SU-DHL-6 (cell line): Measurements from ENCODE around the gene C18orf32.

Source experiments
- H2AFZ ChIP-seq: fragments of 200-600 bp; sonication (generic); 2 replicates; pipeline ENCODE4 v1.6.1; 2014; ENCODE audit warnings: low read depth, mild to moderate bottlenecking, moderate library complexity, mixed read lengths, antibody characterized with exemption, low read length; ENCODE audit not compliant: severe bottlenecking
- H3F3A ChIP-seq: fragments of 200-600 bp; shearing (Covaris generic); 2 replicates; pipeline ENCODE4 v1.6.0; 2016; ENCODE audit warnings: antibody characterized with exemption, mild to moderate bottlenecking; ENCODE audit not compliant: insufficient read depth
- H3K27ac ChIP-seq: fragments of 200-600 bp; sonication (generic); 2 replicates; pipeline ENCODE4 v1.5.1; 2016; ENCODE audit warnings: low read depth, mild to moderate bottlenecking, low read length, moderate library complexity, mixed read lengths
- H3K27me3 ChIP-seq: fragments of 200-600 bp; sonication (generic), shearing (Covaris generic); 2 replicates; pipeline ENCODE4 v1.6.0; 2014; ENCODE audit warnings: mild to moderate bottlenecking, low read length
- H3K36me3 ChIP-seq: fragments of 200-600 bp; sonication (generic); 2 replicates; pipeline ENCODE4 v1.6.1; 2014; ENCODE audit warnings: mild to moderate bottlenecking, low read length, mixed read lengths
- H3K4me2 ChIP-seq: fragments of 300-600, 200-600 bp; shearing (Covaris generic), sonication (generic); 2 replicates; pipeline ENCODE4 v1.6.0; 2014; ENCODE audit warnings: low read length, low read depth, mild to moderate bottlenecking; ENCODE audit not compliant: poor library complexity, severe bottlenecking
- H3K4me3 ChIP-seq: fragments of 200-600 bp; sonication (generic); 2 replicates; pipeline ENCODE4 v1.5.1; 2014; ENCODE audit warnings: antibody characterized with exemption, low read length, mild to moderate bottlenecking, mixed read lengths; ENCODE audit not compliant: insufficient read depth, poor library complexity, severe bottlenecking
- H3K79me2 ChIP-seq: fragments of 200-600 bp; sonication (generic); 2 replicates; pipeline ENCODE4 v1.6.1; 2014; ENCODE audit warnings: mild to moderate bottlenecking, low read length, moderate library complexity; ENCODE audit not compliant: insufficient read depth
- H3K9ac ChIP-seq: fragments of 200-600 bp; sonication (generic); 2 replicates; pipeline ENCODE4 v1.7.0; 2014; ENCODE audit warnings: mild to moderate bottlenecking, low read length
- H3K9me2 ChIP-seq: fragments of 200-600 bp; sonication (generic); replicated peaks from 2 replicates; pipeline ENCODE4 v1.6.1; 2014; ENCODE audit warnings: low read length; ENCODE audit not compliant: insufficient read depth
- H3K9me3 ChIP-seq: fragments of 200-600 bp; sonication (generic); 2 replicates; pipeline ENCODE4 v1.6.1; 2014; ENCODE audit warnings: low read length, mixed read lengths; ENCODE audit not compliant: insufficient read depth
- H4K20me1 ChIP-seq: fragments of 200-600 bp; sonication (generic); 2 replicates; pipeline ENCODE4 v1.6.1; 2014; ENCODE audit warnings: low read depth, mild to moderate bottlenecking, antibody characterized with exemption, low read length, moderate library complexity, mixed read lengths
- CTCF ChIP-seq: fragments of 200-600 bp; sonication (generic); IDR thresholded peaks from one replicate; pipeline ENCODE4 v1.5.1; 2017; ENCODE audit warnings: antibody characterized with exemption, mild to moderate bottlenecking, low read length, moderate library complexity; ENCODE audit not compliant: insufficient read depth, poor library complexity, severe bottlenecking
- EZH2phosphoT487 ChIP-seq: fragments of 200-600 bp; sonication (generic), shearing (Covaris generic); conservative IDR thresholded peaks from 2 replicates; pipeline ENCODE4 v1.6.1; 2018; ENCODE audit warnings: mild to moderate bottlenecking, antibody characterized with exemption, low read length, moderate library complexity, mixed read lengths

C18orf32 gene

DNA sequence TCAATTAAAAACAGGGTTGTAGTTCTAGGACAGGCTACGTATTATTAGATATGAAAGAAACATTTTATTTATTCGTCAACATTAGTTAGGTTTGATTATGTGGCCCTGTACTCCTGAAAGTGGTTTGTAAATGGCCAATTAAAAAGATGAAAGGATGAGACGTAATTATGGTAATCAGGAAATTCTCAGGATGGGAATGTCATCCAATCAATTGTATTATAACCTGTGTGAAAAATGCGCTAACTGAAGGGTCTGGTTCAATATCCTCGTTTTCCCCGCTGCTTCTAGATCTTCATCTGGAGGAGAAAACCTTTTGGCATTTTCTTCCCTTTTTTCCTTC, 5.6 kb upstream of the C18orf32 start:
- peaks cover 36% of the 10 kb centered on the region for H3K36me3 ChIP-seq
- H2AFZ ChIP-seq, result peak overlapping the region; percentile 81
- H3K4me3 ChIP-seq, result peak overlapping the region; percentile 7
- no peak overlapping the region for H3K9ac ChIP-seq
- H3K9me3 ChIP-seq, result no peaks in the 10 kb centered on the region
- H3K9me2 ChIP-seq, result no peaks in the 10 kb centered on the region
- peaks cover 28% of the 10 kb centered on the region for H3K79me2 ChIP-seq
- H3F3A ChIP-seq, result peaks cover 47% of the 10 kb centered on the region
- H3K4me2 ChIP-seq, result peak overlapping the region; percentile 83
- no peaks in the 10 kb centered on the region for H3K27me3 ChIP-seq
- H3K27ac ChIP-seq, result no peak overlapping the region
- H4K20me1 ChIP-seq, result peaks cover 20% of the 10 kb centered on the region; the same call in 1 of the 2 replicates
- TF ChIP-seq CTCF (no peak), EZH2phosphoT487 (no peak)

DNA sequence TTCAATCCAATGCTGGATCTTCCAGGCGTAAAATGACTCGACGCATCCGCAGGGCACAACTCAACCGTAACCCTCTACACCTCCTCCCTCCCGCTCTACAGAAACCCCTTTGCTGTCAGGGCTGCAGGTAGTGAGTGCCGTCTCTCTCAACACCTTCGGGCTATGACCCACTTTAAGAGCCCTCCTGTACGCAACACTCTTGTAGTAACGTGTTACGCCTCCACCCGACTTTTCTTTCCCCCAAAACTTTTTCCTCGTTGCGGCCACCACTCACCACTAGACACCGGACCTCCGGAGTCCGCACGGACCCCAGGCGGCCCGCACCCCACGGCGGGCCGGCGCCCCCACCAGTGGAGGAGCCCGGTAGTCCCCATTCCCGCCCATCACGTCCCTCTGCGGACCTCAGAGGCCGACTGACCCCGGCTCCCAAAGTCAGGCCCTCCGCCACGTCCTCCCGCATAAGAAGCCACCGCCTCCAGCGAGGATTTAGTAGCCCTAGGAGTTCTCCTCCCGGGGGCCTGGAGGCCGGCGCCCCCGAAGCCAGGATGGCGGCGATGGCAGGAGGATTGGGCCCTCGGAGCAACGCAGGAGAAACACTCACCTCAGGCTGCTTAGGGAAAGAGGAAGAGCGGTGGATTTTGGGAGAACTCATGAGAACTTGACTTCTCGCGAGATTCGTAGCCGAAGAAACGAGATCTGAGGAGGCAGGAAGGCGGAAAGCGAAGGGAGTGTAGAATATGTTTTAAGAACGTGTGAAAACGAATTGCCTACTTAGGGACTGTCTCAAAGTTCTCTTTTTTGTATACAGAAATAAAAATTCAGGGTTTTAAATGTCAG, 5.0 kb upstream of the C18orf32 start, which contains the start of gene RPL17:
RPL17 (minus strand) TSS at position 609 of the 837 bp plus-strand sequence.
- H4K20me1 ChIP-seq, result peaks cover 20% of the 10 kb centered on the region; the same call in 1 of the 2 replicates
- peak within 1 kb of the TSS; percentile 83 for H3K4me2 ChIP-seq
- peaks cover 52% of the 10 kb centered on the region for H3F3A ChIP-seq
- peak within 1 kb of the TSS; percentile 81 for H2AFZ ChIP-seq
- H3K9me2 ChIP-seq, result no peaks in the 10 kb centered on the region
- no peak for TF ChIP-seq CTCF
- TF ChIP-seq EZH2phosphoT487, result no peak
- no peaks in the 10 kb centered on the region for H3K9me3 ChIP-seq
- H3K27ac ChIP-seq, result peak within 1 kb of the TSS; percentile 90
- H3K4me3 ChIP-seq, result peak within 1 kb of the TSS; percentile 91
- H3K79me2 ChIP-seq, result peaks cover 28% of the 10 kb centered on the region
- H3K9ac ChIP-seq, result peak within 1 kb of the TSS; percentile 95
- H3K27me3 ChIP-seq, result no peaks in the 10 kb centered on the region
- H3K36me3 ChIP-seq, result peaks cover 36% of the 10 kb centered on the region

DNA sequence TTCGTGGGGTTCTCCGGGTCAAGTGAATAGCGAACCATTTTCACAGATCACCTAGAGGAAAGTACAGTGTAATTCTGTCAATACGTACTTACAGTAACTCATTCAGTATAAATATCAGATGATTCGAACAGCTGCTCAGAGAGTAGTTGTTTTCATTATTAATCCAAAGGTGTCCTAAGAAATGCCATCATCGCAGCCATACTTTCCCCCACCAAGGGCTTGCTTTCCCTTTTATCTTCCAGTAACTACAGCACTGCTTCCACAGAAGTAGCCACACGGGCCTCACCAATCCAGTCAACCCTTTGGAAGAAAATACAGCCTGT, 4.5 kb upstream of the C18orf32 start:
- no peak for TF ChIP-seq CTCF
- no peak for TF ChIP-seq EZH2phosphoT487
- no peaks in the 10 kb centered on the region for H3K9me3 ChIP-seq
- H3K36me3 ChIP-seq, result peaks cover 36% of the 10 kb centered on the region
- H3K27me3 ChIP-seq, result no peaks in the 10 kb centered on the region
- no peaks in the 10 kb centered on the region for H3K9me2 ChIP-seq
- peaks cover 55% of the 10 kb centered on the region for H3F3A ChIP-seq
- peaks cover 20% of the 10 kb centered on the region; the same call in 1 of the 2 replicates for H4K20me1 ChIP-seq
- H3K4me3 ChIP-seq, result peak overlapping the region; percentile 91
- no peak overlapping the region for H2AFZ ChIP-seq
- peak overlapping the region; percentile 90 for H3K27ac ChIP-seq
- H3K79me2 ChIP-seq, result peaks cover 30% of the 10 kb centered on the region
- peak overlapping the region; percentile 83 for H3K4me2 ChIP-seq
- H3K9ac ChIP-seq, result peak overlapping the region; percentile 95
